Stimulated activated CD8-positive, alpha-beta memory T cell treated with anti-CD3 and anti-CD28 coated beads, Interleukin-12 subunit alpha, Interleukin-12 subunit beta, amount 100 ng/mL, for 4 hours (primary cell): ENCODE measurements around the gene POGZ.
A peak's percentile ranks its signal among the peaks of the same experiment; 100 is the strongest.
"Not testable (repeated sequence)": the region's sequence is repeated elsewhere in the genome, so short reads cannot be mapped to it uniquely, and the experiment has no call there.

Experiments used
- DNase-seq: peaks from one replicate; pipeline ENCODE4 v3.0.0-alpha.2; 2020; ENCODE audit warnings: low read depth

POGZ gene

GRCh38 chr1:151476083-151476482 is 16.8 kb upstream of the POGZ start:
- no peak for DNase-seq

DNA sequence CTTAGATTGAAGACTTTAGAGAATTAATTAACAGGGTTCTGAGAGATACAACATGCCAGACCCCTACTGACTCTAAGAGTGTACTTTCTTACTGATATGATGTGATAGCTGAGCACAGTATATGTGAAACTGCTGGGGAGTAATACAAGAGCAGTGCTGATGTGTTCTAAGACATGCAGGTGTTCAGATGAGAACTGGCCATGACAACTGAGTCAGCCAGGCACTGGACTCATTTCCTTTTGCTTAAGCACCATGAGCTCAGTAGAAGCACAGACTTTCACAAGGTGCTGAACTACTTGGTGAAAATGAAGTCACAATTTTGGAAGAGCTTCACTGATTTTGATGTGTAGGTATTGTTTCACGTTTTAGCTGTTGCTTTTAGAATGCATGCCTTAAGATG is 15.9 kb upstream of the POGZ start:
- DNase-seq = no peak

DNA sequence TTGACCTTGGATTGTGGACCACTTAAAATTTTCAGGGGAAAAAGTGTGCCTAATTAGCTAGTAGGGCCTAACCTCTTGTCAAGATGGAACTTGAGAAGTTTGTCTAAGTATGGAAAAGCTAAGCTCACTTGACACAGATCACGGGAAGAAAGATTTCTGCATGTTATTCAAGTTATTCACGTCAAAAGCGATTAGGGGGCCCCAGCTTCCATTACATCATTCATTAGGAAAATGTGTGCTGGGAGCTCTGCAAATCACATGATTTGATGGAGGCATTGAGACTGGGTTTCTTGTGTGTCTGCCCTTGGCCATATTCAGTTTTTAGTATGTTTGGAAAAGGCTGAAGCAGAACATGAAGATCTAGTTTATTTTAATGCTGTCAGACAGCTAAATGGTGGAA is 15.5 kb upstream of the POGZ start:
- DNase-seq = no peak

- peak; percentile 6 for DNase-seq
Observed at GRCh38 chr1:151472856-151473731, 13.8 kb upstream of the POGZ start.

DNA sequence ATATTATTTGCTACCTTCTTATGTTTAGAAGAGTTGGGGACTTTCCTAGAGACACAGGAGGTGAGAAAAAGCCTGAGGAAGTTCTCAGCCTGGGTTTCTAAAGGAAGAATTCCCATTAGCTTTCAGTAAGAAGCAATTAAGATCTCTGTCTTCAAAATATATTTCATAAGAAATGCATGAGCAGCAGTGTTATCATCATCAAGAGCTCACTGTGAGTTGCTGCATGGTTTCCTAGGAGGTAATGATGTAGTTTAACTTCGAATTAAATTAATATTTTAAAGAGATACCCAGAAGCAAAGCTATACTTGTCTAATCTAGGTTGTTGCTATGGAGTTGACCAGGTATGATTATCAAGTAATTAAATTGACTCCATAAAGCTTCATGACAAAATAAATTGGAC is 5.7 kb upstream of the POGZ start:
- DNase-seq = no peak

DNA sequence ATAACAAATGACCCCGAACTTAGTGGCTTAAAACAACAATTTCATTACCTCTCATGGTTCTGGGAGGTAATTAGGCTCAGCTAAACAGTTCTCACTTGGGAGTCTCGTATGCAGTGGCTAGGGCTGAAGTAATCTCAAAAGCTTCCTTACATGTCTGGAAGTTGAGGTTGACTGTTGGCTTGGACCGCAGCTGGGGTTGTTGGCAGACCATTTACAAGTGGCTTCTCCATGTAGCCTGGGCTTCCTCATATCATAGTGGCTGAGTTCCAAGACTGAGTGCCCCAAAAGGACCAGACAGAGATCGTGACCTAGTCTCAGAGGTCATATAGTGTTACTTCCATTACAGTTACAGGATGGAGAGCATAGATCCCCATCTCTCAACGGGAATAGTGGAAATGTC is 2.4 kb upstream of the POGZ start:
- DNase-seq = no peak

- DNase-seq = peak; percentile 38
Observed at GRCh38 chr1:151458802-151459330, 428 bp downstream of the POGZ start.

DNA sequence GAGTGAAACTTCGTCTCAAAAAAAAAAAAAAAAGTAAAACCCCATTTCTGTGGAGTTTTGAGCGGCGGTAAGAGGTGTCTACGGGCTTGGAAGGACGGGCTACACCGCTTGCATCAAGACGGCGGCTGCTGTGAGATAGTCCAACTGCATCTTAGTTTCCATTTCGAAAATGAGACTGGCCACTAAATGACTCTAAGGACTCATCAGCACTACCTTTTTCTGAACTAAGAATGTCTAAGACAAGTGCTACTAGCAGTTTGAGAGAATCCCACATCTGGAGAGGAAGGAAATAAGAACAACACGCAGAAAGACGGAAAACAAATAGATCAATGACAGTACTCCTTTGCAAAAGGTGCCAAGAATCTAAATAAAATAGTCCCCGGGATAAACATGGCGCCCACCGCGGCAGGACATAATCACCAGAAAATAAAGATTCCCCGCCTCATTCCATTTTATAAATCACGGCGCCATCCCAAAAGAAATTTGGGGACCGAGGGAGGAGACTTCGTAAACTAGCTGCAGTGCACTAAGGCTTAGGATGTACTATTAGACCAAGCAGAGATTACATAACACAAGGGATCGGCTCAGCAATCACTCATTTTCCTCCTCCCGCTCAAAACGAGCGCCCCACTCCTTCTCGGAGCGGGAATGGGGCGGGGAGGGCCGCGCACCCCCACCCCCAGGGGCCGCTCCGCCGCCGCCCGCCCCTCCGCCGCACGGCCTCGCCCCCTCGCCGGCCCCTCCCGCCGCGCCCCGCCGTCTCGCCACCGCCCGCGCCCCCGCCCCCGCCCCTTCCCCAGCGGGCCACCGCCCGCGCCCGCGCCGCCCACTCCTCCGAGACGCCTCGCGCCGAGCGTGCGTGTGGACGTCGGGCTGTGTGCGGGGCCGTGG is 1.1 kb downstream of the POGZ start:
- DNase-seq = peak; percentile 60

DNA sequence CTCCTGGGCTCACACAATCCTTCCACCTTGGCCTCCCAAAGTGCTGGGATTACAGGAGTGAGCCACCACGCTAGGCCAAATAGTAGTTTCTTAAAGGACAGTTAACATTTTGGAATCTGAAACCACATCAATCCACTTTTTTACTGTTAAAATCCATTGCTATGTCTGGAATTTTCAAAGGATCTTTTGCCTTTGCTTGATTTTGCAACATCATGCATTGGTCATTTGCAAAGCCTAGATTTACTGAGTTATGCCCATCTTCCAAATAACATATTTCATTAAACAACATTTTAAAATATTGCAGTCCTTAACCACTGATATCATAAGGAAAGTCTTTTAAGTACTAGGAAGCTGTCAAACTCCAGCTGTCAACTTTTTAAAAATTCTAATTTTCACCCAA is 3.3 kb downstream of the POGZ start:
- no peak for DNase-seq

DNA sequence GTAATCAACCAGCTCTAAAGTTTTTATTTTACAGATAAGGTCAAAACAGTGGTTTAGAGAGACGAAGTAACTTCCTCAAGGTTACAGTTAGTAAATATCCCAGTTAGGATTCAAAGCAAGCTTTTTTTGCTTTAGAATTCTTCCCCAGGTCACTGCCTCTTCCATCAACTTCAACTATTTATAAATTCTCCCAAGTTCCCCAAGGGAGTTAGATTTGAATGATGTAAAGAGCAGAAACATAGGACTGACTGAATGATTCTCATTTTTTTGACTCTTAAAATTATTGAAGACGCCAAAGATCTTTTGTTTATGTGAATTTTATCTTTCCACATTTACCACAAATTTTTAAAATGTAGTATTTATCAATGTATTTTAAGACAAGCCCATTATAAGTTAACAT is 4.1 kb downstream of the POGZ start:
- no peak for DNase-seq

GRCh38 chr1:151447696-151448095 is 11.6 kb downstream of the POGZ start:
- no peak for DNase-seq

DNA sequence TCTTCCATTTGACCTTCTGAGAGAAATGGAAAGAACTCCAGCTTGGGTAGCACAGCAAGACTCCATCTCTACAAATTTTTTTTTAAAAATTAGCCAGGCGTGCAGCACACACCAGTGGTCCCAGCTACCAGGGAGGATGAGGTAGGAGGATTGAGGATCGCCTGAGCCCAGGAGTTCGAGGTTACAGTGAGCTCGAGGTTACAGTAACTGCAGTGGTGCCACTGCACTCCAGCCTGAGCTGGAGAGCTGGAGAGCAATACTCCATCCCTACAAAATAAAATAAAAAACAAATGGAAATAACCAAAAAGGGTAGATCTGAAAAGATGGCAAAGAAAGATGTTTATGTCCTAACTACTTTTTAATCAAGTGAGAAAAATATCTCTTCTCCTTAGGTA is 14.5 kb downstream of the POGZ start:
- no peak for DNase-seq

GRCh38 chr1:151443846-151444782 is 15.2 kb downstream of the POGZ start:
- peak; percentile 15 for DNase-seq

DNA sequence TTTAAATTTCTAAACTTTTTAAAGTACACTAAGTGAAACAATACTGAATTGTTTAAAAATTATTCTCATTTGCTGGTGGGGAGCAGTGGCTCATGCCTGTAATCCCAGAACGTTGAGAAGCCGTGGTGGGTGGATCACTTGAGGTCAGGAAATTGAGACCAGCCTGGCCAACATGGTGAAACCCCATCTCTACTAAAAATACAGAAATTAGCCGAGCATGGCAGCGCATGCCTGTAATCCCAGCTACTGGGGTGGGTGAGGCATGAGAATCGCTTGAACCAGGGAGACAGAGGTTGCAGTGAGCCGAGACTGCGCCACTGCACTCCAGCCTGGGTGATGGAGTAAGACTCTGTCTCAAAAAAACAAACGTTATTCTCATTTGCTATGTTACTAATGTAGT is 21.9 kb downstream of the POGZ start:
- not testable (repeated sequence) for DNase-seq

DNA sequence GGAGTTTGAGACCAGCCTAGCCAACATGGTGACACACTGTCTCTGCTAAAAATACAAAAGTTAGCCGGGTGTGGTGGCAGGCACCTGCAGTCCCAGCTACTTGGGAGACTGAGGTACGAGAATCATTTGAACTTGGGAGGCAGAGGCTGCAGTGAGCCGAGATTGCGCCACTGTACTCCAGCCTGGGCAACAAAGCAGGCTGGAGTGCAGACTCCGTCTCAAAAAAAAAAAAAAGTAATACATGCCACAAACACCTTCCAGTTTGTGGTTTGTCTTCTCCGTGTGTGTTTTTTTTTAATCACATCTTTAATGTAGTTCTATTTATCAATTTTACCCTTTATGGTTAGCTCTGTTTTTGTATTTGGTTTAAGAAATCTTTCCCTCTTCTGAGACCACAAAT is 22.3 kb downstream of the POGZ start:
- no peak for DNase-seq

DNA sequence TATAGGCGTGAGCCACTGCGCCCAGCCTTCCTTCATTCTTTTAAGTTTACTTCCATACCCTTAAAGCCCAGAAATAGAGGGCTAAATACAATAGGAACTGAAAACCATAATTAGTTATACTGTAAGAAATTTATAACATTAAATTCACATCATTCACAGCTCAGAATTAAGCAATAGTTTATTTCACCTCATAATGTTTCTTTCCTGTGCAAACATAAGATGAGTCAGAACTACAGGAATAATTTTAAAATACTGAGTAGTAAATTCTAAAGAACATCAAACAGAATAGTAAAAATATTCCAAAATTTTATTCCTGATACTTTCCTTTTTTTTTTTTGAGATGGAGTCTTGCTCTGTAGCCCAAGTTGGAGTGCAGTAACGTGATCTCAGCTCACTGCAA is 24.1 kb downstream of the POGZ start:
- no peak for DNase-seq

GRCh38 chr1:151433827-151434226 is 25.5 kb downstream of the POGZ start:
- not testable (repeated sequence) for DNase-seq

GRCh38 chr1:151428068-151428467 is 31.2 kb downstream of the POGZ start:
- no peak for DNase-seq

- DNase-seq = no peak
Observed at GRCh38 chr1:151425103-151425502, 34.2 kb downstream of the POGZ start.

DNA sequence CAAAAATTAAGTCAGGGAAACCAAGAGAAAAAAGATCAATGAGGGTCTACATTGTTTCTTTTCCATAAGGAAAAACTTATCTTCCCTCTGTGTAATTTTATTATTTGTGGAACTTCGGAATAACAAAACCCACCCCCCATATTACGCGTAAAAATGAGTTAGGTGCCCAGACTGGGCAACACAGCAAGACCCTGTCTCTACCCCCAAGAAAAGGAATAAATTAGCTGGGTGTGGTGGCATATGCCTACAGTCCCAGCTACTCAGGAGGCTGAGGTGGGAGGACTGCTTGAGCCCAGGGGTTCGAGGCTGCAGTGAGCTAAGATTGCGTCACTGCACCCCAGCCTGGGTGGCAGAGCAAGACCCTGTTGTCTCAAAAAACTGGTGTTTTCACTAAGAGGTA is 39.5 kb downstream of the POGZ start:
- DNase-seq = no peak

DNA sequence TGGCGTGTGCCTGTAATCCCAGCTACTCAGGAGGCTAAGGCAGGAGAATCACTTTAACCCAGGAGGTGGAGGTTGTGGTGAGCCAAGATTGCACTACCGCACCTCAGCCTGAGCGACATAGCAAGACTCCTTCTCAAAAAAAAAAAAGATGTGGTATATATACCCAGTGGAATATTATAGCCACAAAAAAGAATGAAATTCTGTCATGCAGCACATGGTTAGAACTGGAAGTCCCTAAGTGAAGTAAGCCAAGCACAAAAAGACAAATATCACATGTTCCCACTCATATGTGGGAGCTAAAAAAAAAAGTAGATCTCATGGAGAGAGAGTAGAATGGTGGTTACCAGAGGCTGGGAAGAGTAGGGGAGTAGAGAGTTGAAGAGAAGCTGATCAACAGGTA is 41.2 kb downstream of the POGZ start:
- DNase-seq = no peak

DNA sequence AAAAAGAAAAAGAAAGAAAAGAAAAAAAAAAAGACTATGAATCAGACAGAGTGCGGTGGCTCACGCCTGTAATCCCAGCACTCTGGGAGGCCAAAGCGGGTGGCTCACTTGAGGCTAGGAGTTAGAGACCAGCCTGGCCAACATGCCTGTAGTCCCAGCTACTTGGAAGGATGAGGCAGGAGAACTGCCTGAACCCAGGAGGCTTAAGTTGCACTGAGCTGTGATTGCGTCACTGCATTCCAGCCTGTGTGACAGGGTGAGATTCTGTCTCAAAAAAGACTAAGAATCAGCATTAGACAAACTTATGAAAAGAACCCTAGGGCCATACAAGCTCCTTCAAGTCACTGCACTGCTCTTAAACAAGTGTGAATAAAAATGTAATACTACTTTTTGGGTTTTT is 43.1 kb downstream of the POGZ start:
- no peak for DNase-seq
